Astrocyte of the hippocampus (primary cell): ENCODE results near the gene STX18.
"Not testable (repeated sequence)": the region's sequence is repeated elsewhere in the genome, so short reads cannot be mapped to it uniquely, and the experiment has no call there.

Source experiments
- DNase-seq: peaks from one replicate; pipeline ENCODE4 v3.0.0; 2011; ENCODE audit warnings: low read depth, low spot score

STX18 gene

DNA sequence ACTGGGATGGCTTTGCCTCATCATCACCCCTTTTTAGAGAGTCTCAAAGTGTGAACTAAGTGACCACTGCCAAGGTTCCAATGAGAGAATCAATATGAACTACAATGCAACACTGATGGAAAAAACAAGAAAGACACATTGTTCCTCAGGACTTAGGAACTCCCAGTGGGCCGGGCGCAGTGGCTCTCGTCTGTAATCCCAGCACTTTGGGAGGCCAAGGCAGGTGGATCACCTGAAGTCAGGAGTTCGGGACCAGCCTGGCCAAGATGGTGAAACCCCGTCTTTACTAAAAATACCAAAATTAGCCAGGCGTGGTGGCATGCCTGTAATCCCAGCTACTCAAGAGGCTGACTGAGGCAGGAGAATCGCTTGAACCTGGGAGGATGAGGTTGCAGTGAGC, 119.7 kb downstream of the STX18 start:
- DNase-seq = not testable (repeated sequence)

DNA sequence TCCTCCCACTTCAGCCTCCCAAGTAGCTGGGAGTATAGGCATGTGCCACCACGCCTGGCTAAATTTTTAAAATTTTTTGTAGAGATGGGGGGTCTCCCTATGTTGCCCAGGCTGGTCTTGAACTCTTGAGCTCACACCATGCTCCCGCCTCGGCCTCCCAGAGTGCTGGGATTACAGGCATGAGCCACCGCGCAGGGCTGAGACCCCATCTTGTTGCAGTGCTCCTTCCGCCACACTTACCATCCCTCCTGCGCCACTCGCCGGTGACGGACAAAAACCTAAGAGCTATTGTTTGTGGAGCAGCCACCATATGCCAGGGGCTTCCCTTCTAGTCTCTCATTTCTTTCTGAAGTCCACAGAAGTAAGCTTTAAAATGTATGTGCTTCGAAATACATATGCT, 120.5 kb downstream of the STX18 start:
- no peak for DNase-seq

DNA sequence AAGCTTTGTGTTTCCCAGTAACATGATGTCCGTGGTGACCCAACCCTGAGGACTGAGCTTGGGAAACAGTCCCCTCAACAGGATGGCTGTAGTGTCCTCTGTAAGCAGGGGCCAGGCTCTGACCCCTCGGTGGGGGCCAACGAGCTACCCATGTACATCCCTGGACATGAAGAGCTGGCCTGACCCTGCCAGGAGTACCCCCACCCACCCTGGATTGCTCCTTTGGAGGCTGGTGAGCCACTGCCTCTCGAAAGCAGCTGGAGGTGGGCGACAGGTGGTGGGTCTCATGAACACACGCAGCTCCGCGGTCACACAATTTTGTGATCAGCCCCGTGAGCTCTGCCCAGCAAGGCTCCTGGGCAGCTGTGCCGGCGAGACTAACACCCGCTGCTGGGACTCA, 121.4 kb downstream of the STX18 start:
- DNase-seq = no peak

DNA sequence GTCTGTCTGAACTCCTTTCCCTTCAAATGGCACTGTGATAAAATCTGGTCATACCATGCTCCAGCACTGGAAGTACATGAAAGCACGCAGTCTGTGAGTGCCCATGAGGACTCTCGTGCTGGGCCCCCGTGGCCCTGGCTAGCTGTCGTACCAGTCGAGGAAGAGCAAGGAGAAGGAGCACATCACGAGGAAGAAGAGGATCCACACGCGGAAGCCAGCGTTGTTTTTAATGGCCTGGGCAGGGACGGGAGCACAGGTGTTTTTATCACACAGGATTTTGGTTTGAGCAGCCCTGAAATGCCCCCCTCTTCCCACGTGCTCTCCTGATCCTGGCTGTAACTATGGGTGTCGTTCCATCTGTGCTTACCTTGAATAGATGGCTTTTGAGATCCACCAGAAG, 122.0 kb downstream of the STX18 start:
- no peak for DNase-seq

DNA sequence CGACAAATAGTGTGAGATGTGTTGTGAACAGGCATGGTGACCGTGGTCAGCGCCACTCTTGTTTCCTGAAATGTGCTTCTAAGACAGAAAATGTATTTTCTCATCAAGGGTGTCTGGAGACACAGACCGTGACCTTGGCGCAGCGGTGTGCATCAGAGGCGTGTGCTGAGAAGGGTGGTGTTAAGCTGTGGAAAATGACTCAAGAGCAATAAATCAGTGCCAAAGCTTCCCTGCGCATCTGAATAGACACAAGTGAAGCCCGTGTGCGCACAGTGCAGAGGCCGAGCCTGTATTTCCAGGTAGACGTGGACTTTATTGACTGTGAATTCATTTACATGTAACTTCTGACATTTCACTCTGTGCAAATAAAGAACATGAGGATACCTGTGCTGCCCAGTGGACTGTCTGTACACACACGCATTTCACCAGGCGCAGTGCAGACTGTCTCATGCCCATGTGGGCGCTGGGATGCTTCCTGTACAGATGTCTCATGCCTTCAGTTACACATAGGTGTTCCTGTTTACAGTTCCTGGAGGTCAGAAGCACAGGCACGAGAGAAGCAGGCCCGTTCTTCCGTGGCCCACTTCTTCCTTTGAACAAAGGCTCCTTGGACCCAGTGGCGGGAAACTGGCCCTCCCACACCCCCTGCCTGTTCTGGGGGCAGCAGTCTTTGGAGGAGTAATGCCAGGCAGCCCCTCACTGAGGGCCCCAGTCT, 123.0 kb downstream of the STX18 start:
- DNase-seq = no peak

DNA sequence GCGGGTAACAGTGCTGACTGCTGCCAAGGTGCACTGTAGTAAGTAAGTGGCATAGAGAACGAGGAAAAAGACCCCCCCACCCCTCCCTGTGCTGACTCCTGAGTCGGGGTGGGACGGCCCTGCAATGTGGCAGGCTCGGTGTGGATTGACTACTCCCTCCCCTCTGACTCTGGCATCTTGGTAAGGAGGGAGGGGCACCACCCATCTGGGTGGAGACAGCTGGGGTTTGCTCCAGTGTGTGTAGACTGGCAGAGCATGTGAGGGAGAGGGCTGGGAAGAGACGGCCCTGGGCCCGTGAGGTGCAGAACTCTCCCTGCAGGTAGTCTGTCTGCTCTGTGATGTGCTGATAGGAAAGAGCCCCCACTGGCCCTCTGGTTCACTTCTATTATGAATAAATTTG, 124.0 kb downstream of the STX18 start:
- DNase-seq = no peak

DNA sequence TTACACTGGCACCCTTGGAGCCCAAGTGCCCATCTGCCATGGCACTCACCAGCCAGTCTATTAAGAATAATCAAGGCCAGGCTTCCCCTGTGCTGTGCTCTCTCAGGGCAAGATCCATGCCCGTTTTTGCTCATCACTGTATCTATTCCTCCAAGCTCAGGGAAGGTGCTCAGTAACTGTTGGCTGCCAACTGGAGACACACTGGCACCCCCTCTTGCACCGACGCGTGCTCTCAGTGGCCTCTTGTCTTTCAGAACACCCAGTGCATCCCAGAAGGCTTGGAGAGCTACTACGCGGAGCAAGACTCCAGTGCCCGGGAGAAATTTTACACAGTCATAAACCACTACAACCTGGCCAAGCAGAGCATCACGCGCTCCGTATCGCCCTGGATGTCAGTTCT, 124.9 kb downstream of the STX18 start:
- no peak for DNase-seq

DNA sequence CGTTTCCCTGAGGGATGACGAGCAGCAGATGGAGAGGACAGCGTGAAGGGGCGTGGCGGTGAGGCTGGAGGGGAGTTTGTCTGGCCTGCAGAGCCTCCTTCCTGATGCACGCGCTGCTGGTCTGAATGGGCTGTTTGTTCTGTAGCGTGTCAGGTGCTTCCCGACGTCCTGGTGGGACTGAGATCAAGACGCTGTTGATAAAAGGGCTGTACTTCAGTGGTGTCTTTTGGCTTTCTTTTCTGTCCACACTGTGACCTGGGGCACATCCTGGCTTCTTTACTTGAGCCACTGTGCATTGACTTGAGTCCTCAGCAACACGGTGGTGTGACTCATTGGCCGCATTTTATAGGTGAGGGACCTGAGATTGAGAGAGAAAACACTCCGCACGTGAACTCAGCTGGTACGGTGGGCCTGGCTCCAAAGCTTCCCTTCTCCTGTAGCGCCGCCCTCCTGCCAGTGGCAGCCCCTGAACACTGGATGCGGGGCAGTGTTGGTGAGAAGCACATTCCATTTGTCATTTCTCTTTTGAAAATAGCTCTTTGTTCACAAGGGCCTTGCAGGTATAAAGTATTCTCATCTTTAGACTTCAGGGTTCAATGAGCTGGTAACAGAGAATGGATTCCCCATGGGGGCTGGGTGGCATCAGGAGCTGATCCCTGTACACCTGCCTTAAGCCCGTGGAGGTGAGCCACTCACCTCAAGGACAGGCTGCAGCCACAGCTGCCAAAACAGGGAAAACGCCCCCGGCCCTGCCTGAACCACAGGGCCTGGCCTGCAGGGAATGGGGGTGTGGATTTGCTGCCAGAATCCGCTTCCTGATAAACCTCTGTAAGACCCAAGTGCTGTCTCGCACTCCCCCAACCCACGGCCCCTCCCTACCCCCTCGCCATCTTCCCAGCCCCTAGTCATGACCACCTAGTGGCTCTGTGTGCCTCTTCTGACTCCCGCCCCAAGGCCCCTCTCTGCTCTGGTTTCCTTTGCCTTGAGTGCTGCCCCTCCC, 125.7 kb downstream of the STX18 start:
- no peak for DNase-seq

DNA sequence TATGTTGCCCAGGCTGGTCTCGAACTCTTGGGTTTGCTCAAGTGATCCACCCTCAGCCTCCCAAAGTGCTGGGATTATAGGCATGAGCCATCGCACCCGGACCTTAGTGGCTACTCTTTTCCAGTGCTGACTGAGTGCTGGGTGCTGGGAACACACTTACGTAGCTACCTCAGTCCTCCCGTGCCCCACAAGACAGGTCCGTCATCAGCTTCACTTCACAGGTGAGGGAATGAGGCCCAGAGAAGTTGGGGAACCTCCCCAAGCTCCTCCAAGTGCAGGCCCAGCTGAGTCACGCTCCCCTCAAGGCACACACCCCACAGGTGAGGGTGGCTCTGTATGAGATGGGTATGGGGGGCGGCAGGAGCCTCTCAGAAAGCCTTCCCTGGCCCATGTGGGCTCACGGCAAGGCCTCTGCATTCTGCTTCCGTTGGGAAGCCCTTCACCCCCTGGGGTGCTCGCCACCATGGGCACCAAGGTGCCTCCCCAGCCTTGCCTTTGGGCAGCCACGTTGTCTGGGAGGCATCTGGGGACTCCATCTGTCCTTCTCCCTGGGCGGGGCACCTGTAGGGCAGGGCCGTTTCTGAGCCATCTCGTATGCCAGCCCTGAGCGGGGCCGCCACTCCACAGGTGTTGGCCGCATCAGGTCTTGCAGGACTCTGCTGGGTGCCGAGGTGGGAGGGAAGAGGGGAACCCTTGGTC, 126.6 kb downstream of the STX18 start:
- no peak for DNase-seq

DNA sequence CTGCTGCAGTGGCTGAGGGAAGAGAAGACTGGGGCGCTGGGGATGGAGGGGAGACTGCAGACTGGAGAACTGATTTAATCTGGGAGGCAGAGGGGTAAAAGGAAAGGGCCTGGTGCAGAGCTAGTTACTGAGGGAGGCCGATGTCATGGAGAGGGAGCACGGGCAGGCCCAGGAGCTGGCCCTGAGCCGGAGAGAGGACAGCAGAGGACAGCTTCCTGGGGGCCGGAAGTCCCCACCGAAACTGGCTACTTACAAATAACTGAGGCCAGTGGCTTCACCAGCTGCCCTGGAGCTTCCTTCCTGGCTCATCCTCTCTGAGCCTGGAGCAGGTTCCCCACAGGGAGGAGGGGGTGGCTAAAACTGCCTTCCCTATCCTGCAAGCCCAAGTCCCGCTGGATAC, 128.0 kb downstream of the STX18 start:
- DNase-seq = no peak

DNA sequence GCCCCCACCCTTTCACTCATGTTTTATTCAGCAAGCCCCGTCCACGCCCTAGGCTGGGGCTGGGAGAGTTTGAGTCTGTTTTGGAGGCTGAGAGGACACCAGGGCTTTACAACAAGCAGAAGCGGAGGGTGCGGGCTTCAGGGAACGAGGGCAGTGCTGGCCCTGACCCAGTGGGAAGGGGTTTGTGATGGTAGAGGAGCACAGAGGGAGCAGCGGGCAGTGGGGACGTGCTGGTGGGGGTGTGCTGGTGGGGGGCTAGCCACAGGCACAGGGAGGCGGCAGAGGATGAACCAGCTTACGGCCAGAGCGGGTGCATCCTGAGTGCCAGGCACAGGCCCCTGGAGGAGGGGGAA, 128.5 kb downstream of the STX18 start:
- no peak for DNase-seq

DNA sequence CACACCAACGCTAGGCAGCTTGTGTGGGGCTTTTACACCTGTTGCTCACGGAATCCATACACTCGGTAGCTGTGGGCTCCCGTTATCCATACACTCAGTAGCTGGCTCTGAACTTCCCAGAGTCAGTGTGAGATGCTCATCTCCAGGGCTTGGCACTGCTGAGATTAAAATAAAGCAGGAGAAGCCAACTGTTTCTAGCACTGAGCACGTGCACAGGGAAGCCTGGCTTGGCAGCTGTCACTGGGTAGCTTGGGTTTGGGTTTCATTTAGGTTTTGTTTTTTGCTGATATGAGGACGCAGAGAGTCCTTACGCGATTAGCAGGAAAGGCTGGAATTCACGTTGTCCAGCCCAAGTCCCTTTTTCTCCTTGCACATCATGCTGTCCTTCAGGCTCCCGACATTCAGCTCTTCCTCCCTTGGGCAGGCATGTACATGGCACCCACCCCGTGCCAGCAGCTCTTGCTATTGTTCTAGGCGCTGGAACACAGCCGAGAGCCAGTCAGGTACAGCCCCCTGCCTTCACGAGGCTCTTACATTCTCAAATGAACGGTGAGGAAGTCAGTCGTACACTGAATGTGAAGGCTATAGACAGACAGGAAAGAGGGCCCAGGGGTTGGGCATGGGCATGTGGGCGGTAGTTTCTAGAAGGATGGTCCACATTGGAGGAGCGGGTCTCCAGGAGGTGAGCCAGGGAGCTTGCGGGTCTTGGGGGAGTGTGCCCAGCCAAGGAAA, 129.0 kb downstream of the STX18 start:
- no peak for DNase-seq

DNA sequence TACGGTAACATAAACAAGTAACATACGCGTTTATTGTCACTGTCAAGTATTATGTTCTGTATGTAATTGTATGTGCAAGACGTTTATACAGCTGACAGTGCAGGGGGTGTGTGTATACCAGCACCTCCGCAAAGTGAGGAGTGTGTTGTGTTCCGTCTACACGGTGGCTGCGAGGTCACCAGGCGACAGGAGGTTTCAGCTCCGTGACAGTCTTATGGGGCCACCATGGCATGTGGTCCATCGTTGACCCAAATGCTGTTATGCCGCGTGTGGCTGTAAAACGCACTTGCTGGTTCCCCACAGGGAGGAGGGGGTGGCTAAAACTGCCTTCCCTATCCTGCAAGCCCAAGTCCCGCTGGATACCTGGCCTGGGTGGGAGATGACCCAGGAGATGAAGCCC, 129.9 kb downstream of the STX18 start:
- no peak for DNase-seq

DNA sequence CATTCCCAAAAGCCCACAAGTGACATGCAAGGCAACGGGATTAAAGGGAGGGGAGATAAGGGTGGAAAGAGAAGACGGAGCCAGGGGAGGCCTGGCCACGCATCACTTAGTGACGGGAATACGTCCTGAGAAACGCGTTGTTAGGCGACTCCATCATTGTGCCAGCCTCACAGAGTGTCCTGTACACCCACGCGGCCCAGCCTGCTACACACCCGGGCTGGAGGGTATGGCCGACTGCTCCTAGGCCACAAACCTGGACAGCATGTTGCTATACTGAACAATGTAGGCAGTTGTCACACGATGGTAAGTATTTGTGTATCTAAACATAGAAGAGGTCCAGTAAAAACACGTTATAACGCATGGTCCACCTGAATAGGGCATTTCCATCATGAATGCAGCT, 131.6 kb downstream of the STX18 start:
- DNase-seq = no peak

DNA sequence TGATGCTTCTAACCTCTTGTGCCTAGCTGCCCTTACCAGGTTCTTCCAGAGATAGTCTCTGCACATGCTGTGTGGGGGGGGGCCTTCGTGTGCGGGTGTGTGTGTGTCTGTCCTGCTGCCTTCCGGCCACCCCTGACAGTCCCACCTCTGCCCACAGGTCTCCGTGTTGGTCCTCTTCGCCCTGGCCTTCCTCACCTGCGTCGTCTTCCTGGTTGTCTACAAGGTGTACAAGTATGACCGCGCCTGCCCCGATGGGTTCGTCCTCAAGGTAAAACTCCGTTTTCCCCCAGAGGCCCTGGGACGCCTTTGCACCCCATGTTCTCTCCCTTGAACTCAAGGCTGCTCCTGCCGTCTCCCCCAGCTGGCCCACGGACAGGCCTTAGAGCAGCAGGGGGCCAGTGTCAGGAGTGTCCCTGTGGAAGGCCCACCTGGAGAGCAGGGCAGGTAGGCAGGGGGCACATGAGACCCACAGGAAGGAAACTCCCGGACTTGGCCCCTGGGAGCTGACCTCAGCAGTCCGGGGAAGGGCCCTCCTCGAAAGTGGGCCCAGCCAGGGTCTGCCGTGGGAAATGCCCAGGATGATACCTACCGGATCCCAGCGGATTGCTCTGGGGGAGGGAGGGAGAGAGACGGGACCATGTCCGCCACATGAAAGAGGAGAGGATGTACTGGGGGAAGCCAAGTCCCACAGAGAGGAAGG, 132.3 kb downstream of the STX18 start:
- no peak for DNase-seq

DNA sequence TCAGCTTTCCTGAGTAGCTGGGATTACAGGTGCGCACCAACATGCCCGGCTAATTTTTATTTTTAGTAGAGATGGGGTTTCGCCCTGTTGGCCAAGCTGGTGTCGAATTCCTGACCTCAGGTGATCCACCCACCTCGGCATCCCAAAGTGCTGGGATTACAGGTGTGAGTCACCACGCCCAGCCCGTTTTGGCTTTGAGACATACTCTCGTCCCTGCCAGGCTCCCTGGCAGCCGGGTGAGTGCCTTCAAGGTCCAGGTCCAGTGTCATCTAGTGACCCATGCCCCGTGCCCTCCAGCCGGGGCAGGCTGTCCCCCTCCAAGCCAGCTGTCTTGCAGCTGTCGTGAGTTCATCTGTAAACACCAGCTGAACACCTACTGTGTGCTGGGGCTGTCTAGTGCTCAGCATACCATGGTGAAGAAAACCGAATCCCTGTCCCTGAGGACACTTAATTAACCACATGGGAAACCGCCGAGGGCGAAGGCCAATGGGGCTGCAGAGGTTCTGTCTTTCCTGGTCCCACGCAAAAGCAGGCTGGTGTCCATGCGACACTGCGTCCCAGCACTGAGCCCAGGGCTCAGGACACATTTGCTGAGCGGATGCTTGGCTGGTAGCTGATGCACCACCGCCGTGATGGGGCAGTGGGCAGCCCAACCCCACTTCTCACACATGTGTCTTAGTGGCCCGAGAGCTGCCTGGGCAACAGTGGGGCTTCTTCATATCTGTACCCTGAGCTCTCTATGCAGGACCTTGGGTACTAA, 133.1 kb downstream of the STX18 start:
- DNase-seq = no peak

DNA sequence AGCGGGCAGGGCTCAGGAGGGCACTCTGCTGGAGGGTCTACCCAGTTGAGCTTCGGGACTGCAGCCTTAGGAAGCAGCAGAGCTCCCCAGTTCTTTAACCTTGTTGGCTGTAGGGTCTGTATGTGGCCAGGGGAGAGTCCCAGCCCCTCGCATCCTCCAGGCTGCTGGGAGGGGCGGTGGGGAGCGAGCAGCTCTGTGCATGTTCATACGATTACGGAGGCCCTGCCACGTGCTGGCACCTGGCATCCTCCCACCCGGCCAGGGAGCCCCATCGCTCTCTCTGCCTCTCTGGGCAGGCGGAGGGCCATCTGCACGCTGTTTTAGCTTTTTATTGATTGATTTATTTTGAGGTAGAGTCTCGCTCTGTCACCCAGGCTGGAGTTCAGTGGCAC, 133.7 kb downstream of the STX18 start:
- no peak for DNase-seq

DNA sequence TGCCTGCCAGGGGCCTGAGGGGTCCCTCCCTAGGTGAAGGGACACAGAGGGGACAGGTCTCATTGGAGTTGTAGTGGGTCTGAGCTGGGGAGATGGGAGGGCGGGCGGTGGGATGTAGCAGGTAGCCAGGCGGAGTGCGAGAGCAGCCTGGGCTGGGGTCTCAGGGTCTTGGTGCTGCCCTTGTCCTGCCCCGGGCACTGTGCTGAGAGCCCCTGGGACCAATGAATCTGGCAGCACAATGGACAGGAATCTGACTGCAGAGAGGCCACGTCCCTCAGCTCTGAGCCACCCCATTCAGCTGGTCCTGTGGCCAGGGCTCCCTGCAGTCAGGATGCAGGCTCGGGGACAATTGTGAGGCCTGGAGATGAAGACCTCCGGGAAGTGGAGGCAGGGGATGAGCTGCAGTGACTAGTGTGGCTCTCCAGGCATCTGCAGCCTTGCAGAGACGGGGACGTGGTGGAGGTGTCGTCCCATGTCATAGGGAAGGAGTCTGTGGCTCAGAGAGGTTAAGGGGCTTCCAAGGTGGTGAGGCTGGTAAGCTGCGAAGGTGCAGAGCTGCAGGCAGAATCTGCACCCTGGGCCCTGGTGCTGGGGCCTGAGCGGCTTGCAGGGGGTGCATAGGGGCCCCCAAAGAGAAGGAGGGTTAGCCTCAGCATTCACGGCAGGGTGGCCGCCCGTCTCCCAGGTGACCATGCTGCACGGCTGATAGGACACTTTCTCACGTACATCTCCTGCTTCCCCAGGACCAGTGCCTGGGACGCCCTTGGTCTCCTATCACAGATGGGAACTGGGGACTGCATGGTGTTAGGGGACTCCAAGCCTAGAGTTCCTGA, 134.3 kb downstream of the STX18 start:
- no peak for DNase-seq

DNA sequence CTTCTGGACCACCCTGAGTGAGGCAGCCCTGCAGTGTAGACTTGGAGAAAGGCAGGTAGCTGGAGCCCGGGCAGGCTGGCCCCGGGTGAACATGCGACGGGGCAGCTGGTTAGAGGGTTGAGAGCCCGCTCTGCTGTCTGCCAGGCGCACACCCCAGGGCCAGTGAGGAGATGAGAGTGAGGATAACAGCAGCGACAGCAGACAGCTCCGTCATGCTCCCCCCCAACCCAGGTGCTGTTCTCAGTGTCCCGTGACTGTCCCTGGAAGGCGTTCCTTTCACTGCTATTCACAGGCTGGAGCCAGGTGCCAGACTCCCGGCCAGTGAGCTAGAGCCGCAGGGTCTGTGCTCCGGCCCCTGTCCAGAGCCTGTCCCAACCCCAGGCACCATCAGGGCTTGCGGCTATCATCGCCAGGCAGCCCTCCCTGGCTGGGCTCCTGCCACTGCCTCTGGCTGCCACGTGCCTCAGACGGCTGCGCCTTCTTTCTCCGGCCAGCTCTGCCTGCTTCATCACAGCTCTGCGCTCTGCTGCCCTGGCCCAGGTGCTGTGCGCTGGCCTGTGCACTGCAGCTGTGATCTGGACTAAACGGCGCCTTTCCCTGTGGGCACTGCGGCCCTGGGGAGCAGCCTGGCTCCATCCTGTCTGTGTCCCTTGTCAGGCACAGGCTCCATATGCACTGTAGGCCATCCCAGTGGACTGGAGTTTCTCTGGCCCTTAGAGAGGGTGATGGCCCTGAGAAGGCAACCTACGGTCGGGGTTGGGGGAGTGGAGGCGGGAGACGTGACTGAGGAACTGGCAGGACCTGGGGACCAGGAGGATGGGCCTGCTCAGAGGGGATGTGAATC, 135.2 kb downstream of the STX18 start:
- no peak for DNase-seq
